PFSK-1 (cell line): ENCODE data around the gene CCND2.

Experiments
- FOXP2 ChIP-seq: optimal IDR thresholded peaks from 2 replicates; pipeline ENCODE3; 2011; ENCODE audit warnings: borderline replicate concordance, control low read depth, inconsistent platforms; ENCODE audit not compliant: insufficient read depth; ENCODE audit errors: extremely low read length, extremely low read depth
- POLR2AphosphoS5 ChIP-seq: IDR thresholded peaks from 2 replicates; pipeline ENCODE4 v1.6.1; 2012; ENCODE audit warnings: low read depth, mild to moderate bottlenecking, control low read depth, low read length, moderate library complexity
- SIN3A ChIP-seq: IDR thresholded peaks from 2 replicates; pipeline ENCODE4 v1.6.1; 2012; ENCODE audit warnings: mild to moderate bottlenecking, low read length, moderate library complexity, borderline replicate concordance; ENCODE audit not compliant: insufficient read depth
- TAF1 ChIP-seq: IDR thresholded peaks from 2 replicates; pipeline ENCODE4 v1.6.1; 2012; ENCODE audit warnings: low read length, control low read depth, borderline replicate concordance; ENCODE audit not compliant: insufficient read depth
- TF ChIP-seq, protein P1 (sequence below), 2 experiments: IDR thresholded peaks; 2 replicates each; pipeline versions ENCODE4 v1.6.1 to v1.8.0; 2011 to 2012; ENCODE audit warnings: low read depth in 2 of 2, low read length in 2 of 2, control low read depth in 1 of 2, inconsistent platforms in 1 of 2, mild to moderate bottlenecking in 1 of 2, moderate library complexity in 1 of 2; ENCODE audit not compliant: insufficient read depth in 1 of 2

The CCND2 gene

DNA sequence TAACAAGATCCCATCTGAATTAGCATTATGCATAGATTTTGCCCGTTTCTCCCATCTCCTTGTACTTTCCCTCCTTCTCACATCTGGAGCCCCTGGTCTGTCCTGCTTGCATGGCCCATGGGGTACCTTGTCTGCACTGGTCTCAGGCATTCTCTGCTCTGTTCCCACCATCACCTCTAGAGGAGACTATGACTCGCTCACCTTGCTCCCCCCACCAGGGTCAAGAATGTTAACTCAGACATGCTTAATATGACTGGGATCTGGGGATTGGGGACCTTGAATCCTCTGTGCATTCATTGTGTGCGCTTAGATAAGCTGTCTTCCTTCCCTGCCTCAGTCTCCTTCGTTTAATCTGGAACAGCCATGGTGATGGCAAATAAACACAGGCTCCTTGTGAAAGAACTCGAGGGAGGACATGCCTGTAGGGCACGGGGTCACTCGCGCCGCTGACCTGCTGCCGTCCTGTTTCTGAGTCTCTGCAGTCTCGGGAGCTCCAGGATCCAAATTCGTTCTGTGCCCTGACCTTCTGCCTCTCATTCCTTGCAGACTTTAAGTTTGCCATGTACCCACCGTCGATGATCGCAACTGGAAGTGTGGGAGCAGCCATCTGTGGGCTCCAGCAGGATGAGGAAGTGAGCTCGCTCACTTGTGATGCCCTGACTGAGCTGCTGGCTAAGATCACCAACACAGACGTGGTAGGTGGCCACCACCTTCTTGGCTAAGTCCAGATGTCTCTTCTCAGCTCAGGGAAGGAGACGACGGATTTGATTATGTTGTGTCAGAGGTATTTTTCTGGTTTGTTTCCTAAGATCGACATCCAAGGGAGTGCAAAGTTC is 15.0 kb downstream of the CCND2 start:
- TF ChIP-seq FOXP2 (no peak), TAF1 (no peak), SIN3A (no peak), POLR2AphosphoS5 (no peak; the same call in 1 of the 2 replicates)
- TF ChIP-seq, protein P1, sequence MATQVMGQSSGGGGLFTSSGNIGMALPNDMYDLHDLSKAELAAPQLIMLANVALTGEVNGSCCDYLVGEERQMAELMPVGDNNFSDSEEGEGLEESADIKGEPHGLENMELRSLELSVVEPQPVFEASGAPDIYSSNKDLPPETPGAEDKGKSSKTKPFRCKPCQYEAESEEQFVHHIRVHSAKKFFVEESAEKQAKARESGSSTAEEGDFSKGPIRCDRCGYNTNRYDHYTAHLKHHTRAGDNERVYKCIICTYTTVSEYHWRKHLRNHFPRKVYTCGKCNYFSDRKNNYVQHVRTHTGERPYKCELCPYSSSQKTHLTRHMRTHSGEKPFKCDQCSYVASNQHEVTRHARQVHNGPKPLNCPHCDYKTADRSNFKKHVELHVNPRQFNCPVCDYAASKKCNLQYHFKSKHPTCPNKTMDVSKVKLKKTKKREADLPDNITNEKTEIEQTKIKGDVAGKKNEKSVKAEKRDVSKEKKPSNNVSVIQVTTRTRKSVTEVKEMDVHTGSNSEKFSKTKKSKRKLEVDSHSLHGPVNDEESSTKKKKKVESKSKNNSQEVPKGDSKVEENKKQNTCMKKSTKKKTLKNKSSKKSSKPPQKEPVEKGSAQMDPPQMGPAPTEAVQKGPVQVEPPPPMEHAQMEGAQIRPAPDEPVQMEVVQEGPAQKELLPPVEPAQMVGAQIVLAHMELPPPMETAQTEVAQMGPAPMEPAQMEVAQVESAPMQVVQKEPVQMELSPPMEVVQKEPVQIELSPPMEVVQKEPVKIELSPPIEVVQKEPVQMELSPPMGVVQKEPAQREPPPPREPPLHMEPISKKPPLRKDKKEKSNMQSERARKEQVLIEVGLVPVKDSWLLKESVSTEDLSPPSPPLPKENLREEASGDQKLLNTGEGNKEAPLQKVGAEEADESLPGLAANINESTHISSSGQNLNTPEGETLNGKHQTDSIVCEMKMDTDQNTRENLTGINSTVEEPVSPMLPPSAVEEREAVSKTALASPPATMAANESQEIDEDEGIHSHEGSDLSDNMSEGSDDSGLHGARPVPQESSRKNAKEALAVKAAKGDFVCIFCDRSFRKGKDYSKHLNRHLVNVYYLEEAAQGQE (IDR thresholded peaks at IDR 0.05; ENCODE audit: insufficient read depth in 1 of 2, low read depth in 2 of 2, low read length in 2 of 2): no peak

DNA sequence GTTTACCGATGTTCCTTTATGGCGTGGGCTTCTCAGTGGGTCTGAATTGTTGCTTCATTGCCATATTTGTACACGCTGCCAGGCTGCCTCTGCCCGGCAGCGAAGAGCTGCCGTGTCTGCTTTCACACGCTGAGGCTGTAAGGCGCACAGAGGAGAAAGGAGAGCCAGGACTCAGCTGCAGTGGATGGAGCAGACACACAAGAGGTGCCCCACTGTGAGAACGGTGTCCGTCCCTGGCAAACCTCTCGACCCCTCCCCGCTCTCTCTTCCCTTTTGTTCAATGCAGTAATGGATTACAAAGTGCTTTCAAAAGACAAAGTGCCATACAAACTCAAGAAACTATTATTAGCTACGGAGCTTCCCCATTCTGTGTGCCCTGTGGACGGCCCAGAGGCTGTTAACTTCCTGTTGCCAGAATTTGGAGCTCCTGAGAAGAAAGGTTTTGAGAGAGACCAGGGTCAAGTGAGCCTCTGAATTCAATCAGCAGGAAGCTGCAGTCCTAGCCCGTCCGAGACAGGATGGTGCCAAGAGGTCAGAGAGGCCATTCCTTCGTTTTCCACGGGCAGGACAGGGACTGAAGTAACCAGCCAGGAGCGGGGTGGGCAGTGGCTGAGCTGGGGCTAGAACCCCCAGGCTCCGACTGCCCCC is 15.8 kb downstream of the CCND2 start:
- no peak for TF ChIP-seq SIN3A
- TF ChIP-seq FOXP2: no peak
- no peak for TF ChIP-seq TAF1
- TF ChIP-seq, protein P1 (IDR thresholded peaks at IDR 0.05; ENCODE audit: insufficient read depth in 1 of 2, low read depth in 2 of 2, low read length in 2 of 2): no peak
- TF ChIP-seq POLR2AphosphoS5: peak; percentile 41; the same call in 1 of the 2 replicates

DNA sequence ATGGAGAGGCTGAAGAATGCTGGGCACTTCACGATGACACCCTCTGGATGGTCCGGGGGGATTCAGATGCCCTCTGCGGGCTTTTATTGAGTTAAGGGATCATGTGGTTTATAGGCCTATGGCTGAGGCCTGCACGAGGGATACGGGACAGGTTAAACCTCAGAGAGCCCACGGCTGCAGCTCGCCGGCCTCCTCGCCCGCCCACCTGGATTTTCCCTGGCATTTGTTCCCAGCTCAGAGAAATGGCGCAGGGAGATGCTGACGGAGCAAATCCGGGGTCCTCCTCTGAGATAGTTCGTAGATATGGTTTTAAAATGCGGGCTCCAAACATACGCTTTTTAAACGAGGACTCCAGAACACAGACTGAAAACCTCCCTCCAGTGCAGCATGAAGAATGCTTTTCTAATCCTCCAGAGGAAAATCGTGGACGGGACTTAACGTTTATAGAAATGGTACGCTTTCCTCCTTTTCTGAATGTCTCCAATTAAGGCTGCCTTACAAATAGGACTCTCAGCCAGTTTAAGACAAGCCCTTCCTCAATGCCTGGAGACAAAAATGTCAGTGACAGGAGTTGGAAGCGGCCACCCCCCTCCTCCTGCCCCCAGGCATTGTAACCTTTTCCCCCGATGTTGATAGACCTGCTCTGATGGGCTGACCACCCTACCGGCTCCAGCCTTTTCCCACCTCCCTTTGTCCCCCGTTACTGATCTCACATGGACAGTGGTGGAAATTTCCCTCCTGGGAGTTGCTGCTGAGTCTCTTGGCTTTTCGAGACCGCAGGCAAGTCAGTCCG is 16.6 kb downstream of the CCND2 start:
- no peak for TF ChIP-seq SIN3A
- TF ChIP-seq TAF1: no peak
- no peak for TF ChIP-seq POLR2AphosphoS5
- TF ChIP-seq, protein P1 (IDR thresholded peaks at IDR 0.05; ENCODE audit: insufficient read depth in 1 of 2, low read depth in 2 of 2, low read length in 2 of 2): no peak
- no peak for TF ChIP-seq FOXP2

DNA sequence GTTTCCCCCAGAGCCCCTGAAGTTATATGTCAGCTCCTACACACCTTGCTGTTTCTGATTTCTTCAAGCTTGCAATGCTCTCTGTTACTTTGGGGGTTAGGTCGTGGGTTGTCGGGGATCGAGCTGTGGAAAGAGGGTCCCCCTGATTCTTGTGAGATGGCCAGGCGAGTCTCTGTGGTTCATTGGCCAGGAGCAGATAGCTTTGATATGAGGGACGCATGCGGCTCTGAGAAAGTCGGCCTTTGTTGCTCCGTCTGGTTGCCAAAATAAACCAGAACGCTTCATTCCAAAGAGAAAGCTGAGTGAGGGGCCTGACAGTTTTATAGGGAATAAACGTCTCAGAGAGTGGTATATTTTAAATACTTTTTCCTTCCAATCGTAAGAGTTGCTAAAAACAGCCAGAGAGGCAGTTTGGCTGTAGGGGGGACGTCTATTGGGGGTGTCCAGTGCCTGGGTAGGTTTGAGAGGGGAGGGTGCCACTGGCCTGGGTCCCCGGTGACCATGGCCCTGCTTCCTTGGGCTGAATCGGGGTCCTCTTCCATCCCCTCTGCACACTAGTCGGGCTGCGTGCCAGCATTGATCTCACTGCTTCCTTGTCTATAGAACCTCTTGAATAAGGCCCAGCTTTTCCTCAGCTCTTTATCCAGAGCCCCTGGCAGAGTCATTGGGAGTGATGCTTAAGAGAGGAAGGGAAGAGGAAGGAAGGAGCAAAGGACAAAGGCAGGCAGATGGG is 18.9 kb downstream of the CCND2 start:
- TF ChIP-seq TAF1 (no peak), SIN3A (no peak), POLR2AphosphoS5 (0 out of 2 replicates have a peak, but pooled peaks have one; percentile 31), FOXP2 (no peak)
- TF ChIP-seq, protein P1 (IDR thresholded peaks at IDR 0.05; ENCODE audit: insufficient read depth in 1 of 2, low read depth in 2 of 2, low read length in 2 of 2): no peak
